HepG2 (cell line): ENCODE measurements around the gene CMIP. TPM values are rescaled to one million over a fixed set of nuclear protein-coding genes. Genes with fewer than 3 reads are reported as not detected.

Source experiments
- FOXA3 ChIP-seq: IDR thresholded peaks from 2 replicates; pipeline ENCODE4 v1.6.1; 2016; ENCODE audit warnings: missing genetic modification reagents, missing compliant biosample characterization
- HDAC2 ChIP-seq: sonication (generic); formaldehyde crosslinking; IDR thresholded peaks from 2 replicates; pipeline ENCODE4 v1.4.0; 2020; ENCODE audit warnings: missing genetic modification reagents
- HNF4A ChIP-seq: sonication (generic); formaldehyde crosslinking; IDR thresholded peaks from 2 replicates; pipeline ENCODE4 v1.4.0; 2020; ENCODE audit warnings: missing genetic modification reagents
- MEF2D ChIP-seq: sonication (generic); formaldehyde crosslinking; IDR thresholded peaks from 2 replicates; pipeline ENCODE4 v1.5.1; 2020; ENCODE audit warnings: mild to moderate bottlenecking, missing genetic modification reagents
- PBX3 ChIP-seq: sonication (generic); formaldehyde crosslinking; IDR thresholded peaks from 2 replicates; pipeline ENCODE4 v1.8.1; 2023; ENCODE audit warnings: missing genetic modification reagents, inconsistent platforms, borderline replicate concordance
- PREB ChIP-seq: sonication (generic); formaldehyde crosslinking; IDR thresholded peaks from 2 replicates; pipeline ENCODE4 v1.4.0; 2020; ENCODE audit warnings: missing genetic modification reagents
- RBM39 ChIP-seq: fragments of 200-400 bp; formaldehyde crosslinking; IDR thresholded peaks from one replicate; pipeline ENCODE4 v1.6.1; 2018; ENCODE audit warnings: antibody characterized with exemption, mild to moderate bottlenecking, low read depth, low read length; ENCODE audit not compliant: poor library complexity, severe bottlenecking
- RFX3 ChIP-seq: IDR thresholded peaks from 2 replicates; pipeline ENCODE4 v1.6.1; 2016; ENCODE audit warnings: missing biosample characterization, missing genetic modification reagents
- SMARCC2 ChIP-seq: fragments of 450-650 bp; IDR thresholded peaks from 2 replicates; pipeline ENCODE4 v1.6.1; 2017; ENCODE audit warnings: antibody characterized with exemption, mild to moderate bottlenecking
- ZBTB14 ChIP-seq: sonication (generic); formaldehyde crosslinking; IDR thresholded peaks from 2 replicates; pipeline ENCODE4 v1.4.0; 2020; ENCODE audit warnings: missing genetic modification reagents
- ZBTB7A ChIP-seq: sonication (generic); formaldehyde crosslinking; IDR thresholded peaks from 2 replicates; pipeline ENCODE4 v1.8.0; 2022; ENCODE audit warnings: mild to moderate bottlenecking, missing genetic modification reagents
- ZNF276 ChIP-seq: sonication (generic); formaldehyde crosslinking; IDR thresholded peaks from 2 replicates; pipeline ENCODE4 v1.4.0; 2020; ENCODE audit warnings: mild to moderate bottlenecking, low read depth, missing genetic modification reagents
- ZNF503 ChIP-seq: sonication (generic); formaldehyde crosslinking; IDR thresholded peaks from 2 replicates; pipeline ENCODE4 v1.4.0; 2020; ENCODE audit warnings: missing genetic modification reagents
- polyA plus RNA-seq, 8 experiments: library from polyadenylated mRNA; depleted of rRNA in 3 of 8; stranded (reverse) in 7 of 8; unstranded in 1 of 8; fragments of >200 nt; fragmentation: Illumina TruSeq in 4 of 8; extraction: Trizol in 4 of 8; gene quantifications; 2 replicates each; pipeline versions ENCODE4 v1.2.1 to v1.2.3, GENCODE V29; 2011 to 2016; ENCODE audit warnings: low read depth in 4 of 8, missing spikeins in 1 of 8, mixed read lengths in 1 of 8; ENCODE audit not compliant: insufficient read depth in 1 of 8
- total RNA-seq, 5 experiments: library from RNA; depleted of rRNA; stranded (reverse); fragments of >200 nt; fragmentation: Illumina TruSeq; extraction: Trizol; gene quantifications; 2 replicates each; pipeline ENCODE4 v1.2.3, GENCODE V29; 2016; ENCODE audit warnings: low read depth in 1 of 5
- TF ChIP-seq, protein P1 (sequence below): sonication (generic); formaldehyde crosslinking; conservative IDR thresholded peaks from 2 replicates; pipeline ENCODE4 v1.8.0; 2022; ENCODE audit warnings: low read depth, missing genetic modification reagents
- TF ChIP-seq, protein P2 (sequence below), 2 experiments: IDR thresholded peaks; 2 replicates each; pipeline ENCODE4 v1.6.1; 2011 to 2012; ENCODE audit warnings: low read length in 2 of 2, borderline replicate concordance in 1 of 2, low read depth in 1 of 2, mild to moderate bottlenecking in 1 of 2, moderate library complexity in 1 of 2

Gene CMIP
- total and polyA plus RNA-seq, 2 of the 13 experiments (the other 11 are each of a cell fraction or from before 2014, with no cell fraction given), result 10.9 to 18.1 TPM

DNA sequence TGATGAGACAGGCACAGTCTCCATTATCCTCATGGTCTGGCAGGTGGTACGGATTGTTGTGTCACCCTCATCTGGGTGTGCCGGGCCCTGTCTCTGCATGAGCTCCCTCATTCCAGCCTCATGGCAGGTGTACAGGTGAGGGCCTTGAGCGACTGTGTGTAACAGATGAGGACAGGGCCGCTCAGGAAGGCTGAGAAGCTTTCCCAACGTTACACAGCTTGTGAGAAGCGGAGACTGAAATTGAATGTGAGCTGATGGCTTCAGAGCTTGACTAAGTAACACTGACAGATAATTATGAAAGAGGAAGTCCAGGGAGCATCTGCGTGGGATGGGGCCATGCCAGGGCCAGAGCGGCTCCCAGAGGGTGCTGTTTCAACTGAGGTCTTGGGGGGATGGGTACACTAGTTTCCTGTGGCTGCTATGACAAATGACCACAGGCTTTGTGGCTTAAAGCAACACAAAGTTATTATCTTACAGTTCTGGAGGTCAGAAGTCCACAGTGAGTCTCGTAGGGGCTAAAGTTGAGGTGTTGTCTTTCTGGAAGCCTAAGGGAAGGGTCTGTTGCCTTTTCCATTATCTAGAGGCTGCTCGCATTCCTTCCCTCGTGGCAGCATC is 36.7 kb downstream of the CMIP start (continued):
- TF ChIP-seq MEF2D (CRISPR knock-in tag) (peak; percentile 68; the same call in 1 of the 2 replicates), RBM39 (no peak), SMARCC2 (no peak), PREB (CRISPR knock-in tag) (no peak), PBX3 (CRISPR knock-in tag) (no peak), ZBTB14 (CRISPR knock-in tag) (no peak), FOXA3 (CRISPR knock-in tag) (peak; percentile 74), ZBTB7A (CRISPR knock-in tag) (no peak; the same call in 1 of the 2 replicates), ZNF276 (no peak), HNF4A (CRISPR knock-in tag) (peak; percentile 93), HDAC2 (peak; percentile 91), RFX3 (CRISPR knock-in tag) (no peak), ZNF503 (CRISPR knock-in tag) (peak; percentile 48; the same call in 1 of the 2 replicates)
- TF ChIP-seq, protein P1, sequence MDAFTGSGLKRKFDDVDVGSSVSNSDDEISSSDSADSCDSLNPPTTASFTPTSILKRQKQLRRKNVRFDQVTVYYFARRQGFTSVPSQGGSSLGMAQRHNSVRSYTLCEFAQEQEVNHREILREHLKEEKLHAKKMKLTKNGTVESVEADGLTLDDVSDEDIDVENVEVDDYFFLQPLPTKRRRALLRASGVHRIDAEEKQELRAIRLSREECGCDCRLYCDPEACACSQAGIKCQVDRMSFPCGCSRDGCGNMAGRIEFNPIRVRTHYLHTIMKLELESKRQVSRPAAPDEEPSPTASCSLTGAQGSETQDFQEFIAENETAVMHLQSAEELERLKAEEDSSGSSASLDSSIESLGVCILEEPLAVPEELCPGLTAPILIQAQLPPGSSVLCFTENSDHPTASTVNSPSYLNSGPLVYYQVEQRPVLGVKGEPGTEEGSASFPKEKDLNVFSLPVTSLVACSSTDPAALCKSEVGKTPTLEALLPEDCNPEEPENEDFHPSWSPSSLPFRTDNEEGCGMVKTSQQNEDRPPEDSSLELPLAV (CRISPR knock-in tag), result no peak
- TF ChIP-seq, protein P2, sequence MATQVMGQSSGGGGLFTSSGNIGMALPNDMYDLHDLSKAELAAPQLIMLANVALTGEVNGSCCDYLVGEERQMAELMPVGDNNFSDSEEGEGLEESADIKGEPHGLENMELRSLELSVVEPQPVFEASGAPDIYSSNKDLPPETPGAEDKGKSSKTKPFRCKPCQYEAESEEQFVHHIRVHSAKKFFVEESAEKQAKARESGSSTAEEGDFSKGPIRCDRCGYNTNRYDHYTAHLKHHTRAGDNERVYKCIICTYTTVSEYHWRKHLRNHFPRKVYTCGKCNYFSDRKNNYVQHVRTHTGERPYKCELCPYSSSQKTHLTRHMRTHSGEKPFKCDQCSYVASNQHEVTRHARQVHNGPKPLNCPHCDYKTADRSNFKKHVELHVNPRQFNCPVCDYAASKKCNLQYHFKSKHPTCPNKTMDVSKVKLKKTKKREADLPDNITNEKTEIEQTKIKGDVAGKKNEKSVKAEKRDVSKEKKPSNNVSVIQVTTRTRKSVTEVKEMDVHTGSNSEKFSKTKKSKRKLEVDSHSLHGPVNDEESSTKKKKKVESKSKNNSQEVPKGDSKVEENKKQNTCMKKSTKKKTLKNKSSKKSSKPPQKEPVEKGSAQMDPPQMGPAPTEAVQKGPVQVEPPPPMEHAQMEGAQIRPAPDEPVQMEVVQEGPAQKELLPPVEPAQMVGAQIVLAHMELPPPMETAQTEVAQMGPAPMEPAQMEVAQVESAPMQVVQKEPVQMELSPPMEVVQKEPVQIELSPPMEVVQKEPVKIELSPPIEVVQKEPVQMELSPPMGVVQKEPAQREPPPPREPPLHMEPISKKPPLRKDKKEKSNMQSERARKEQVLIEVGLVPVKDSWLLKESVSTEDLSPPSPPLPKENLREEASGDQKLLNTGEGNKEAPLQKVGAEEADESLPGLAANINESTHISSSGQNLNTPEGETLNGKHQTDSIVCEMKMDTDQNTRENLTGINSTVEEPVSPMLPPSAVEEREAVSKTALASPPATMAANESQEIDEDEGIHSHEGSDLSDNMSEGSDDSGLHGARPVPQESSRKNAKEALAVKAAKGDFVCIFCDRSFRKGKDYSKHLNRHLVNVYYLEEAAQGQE (IDR thresholded peaks at IDR 0.05; ENCODE audit: borderline replicate concordance in 1 of 2, low read depth in 1 of 2, low read length in 2 of 2), result no peak
